Activated CD4-positive, alpha-beta T cell treated with anti-CD3 and anti-CD28 coated beads, Interleukin-2, amount 10 ng/mL, durations not matched to agents 24 days and 14 days (primary cell): ENCODE measurements around the gene CAV3. TPM values are rescaled to one million over a fixed set of nuclear protein-coding genes. Genes with fewer than 3 reads are reported as not detected.
A peak's percentile ranks its signal among the peaks of the same experiment; 100 is the strongest.

ENCODE experiments used
- DNase-seq: peaks from one replicate; pipeline ENCODE4 v3.0.0; 2022
- H3K27ac Mint-ChIP-seq: one replicate; pipeline ENCODE4 v1.8.0; 2022; ENCODE audit warnings: mild to moderate bottlenecking, mixed read lengths
- H3K27me3 Mint-ChIP-seq: one replicate; pipeline ENCODE4 v1.8.0; 2022; ENCODE audit warnings: mixed read lengths
- H3K36me3 Mint-ChIP-seq: one replicate; pipeline ENCODE4 v1.8.0; 2022; ENCODE audit warnings: low read depth, mild to moderate bottlenecking, mixed read lengths
- H3K4me1 Mint-ChIP-seq: one replicate; pipeline ENCODE4 v1.8.0; 2021; ENCODE audit warnings: mixed read lengths
- H3K4me3 Mint-ChIP-seq: one replicate; pipeline ENCODE4 v1.8.0; 2022; ENCODE audit warnings: mild to moderate bottlenecking, moderate library complexity, mixed read lengths
- H3K9me3 Mint-ChIP-seq: one replicate; pipeline ENCODE4 v1.8.0; 2021; ENCODE audit warnings: mixed read lengths
- intact Hi-C: fragments of 100-400 bp; cut with micrococcal nuclease; formaldehyde crosslinking; loops from one replicate; pipeline ENCODE4 v1.15.1; 2023
- total RNA-seq: library from RNA; stranded (reverse); gene quantifications from 2 replicates; pipeline ENCODE4 v1.2.3, GENCODE V29; 2022

The CAV3 gene
- total RNA-seq, 1 donor from 2014 or later, result not detected

DNA sequence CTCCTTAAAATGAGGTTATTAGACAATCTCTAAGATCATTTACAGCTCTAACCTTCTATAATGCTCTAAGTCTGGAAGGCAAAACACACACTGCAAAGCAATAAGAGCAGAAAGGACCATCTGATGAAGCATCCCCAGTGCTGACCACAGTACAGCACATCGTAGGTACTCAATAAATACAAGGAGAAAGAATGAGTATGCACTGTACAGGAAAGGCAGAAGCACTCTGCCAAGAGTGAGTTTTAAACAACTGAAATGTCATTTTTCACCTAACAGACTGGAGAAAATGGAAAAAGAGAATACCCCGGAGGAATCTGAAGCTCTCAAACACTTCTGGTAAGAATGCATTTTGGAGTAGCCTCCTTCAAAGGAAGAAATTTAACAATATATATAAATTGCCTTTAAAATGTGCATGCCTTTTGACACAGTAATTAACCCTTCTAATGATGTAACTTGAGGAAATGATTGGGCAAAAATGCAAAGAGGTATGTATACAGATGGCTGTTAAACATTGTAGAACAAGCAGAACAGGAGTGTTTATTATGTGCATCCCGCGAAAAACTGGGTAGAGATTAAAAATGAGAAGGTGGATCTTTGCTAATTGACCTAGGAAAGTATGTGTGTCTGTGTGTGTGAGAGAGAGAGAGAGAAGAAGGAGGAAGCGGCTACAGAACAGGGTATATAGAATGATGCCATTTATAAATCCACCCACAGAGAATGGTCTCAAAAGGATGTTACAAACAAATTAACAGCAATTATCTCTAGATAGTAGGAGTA is 43.8 kb downstream of the CAV3 start:
- intact Hi-C loops, result no loop called here
- no peak overlapping the region for H3K4me3 Mint-ChIP-seq
- H3K27me3 Mint-ChIP-seq, result peaks cover 2% of the 10 kb centered on the region
- no peaks in the 10 kb centered on the region for H3K36me3 Mint-ChIP-seq
- H3K27ac Mint-ChIP-seq, result no peak overlapping the region
- DNase-seq, result no peak
- no peaks in the 10 kb centered on the region for H3K4me1 Mint-ChIP-seq
- no peaks in the 10 kb centered on the region for H3K9me3 Mint-ChIP-seq

DNA sequence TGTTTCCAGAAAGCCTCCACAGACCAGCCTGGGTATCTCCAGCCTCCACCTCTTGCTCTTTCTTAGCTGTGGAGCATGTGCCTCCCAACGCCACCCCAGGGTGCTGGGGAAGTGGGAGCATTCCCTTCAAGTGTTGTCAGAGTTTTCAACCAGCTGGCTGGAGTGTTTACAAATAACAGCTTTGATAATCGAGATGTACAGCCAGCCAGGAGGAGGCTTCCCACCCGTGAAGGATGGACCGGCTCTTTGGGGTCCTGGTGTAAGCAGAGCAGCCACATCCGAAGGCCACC is 44.3 kb downstream of the CAV3 start:
- H3K27me3 Mint-ChIP-seq, result peaks cover 2% of the 10 kb centered on the region
- no peaks in the 10 kb centered on the region for H3K4me1 Mint-ChIP-seq
- no peaks in the 10 kb centered on the region for H3K36me3 Mint-ChIP-seq
- DNase-seq, result peak; percentile 34
- H3K9me3 Mint-ChIP-seq, result no peaks in the 10 kb centered on the region
- no peak overlapping the region for H3K4me3 Mint-ChIP-seq
- intact Hi-C loops, result no loop called here
- H3K27ac Mint-ChIP-seq, result no peak overlapping the region

DNA sequence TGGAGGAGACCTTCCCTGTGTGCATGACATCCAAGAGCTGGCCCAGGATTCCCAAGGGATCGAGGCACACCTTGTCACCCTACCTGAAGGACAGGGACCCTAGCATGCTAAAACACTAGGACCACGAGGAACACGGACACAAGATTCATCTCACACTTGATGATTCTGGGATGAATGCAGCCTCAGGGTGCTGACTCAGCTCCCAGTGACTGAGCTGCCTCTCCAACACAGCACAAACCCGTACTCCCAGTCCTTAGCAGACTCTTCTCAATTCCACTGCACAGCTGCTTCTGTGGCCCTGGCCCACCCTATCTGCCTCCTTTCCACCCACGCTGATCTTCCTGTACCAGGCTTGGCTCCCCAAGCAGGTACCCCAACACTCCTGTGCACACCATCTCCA is 44.9 kb downstream of the CAV3 start:
- H3K36me3 Mint-ChIP-seq, result no peaks in the 10 kb centered on the region
- peaks cover 2% of the 10 kb centered on the region for H3K27me3 Mint-ChIP-seq
- no peaks in the 10 kb centered on the region for H3K4me1 Mint-ChIP-seq
- H3K27ac Mint-ChIP-seq, result no peak overlapping the region
- DNase-seq, result peak; percentile 42
- H3K4me3 Mint-ChIP-seq, result no peak overlapping the region
- no peaks in the 10 kb centered on the region for H3K9me3 Mint-ChIP-seq
- intact Hi-C loops, result no loop called here

DNA sequence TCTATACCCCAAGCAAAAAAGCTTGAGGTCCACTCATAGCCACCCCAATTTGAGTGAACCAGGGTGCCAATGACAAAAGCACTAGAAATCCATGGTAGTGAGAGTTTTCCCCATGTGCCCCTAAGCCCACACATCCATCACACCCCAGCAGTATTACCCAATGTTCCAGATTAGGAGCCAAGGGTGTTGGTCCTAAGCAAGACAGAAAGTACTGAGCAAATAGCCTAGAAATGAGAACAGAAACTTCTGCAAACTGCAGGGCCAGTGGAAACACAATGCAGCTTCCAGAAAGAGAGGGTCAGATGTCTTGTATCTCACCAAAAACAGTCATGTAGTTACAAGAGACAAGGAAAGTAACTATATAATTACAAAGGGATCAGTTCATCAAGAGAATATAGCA is 46.7 kb downstream of the CAV3 start:
- peak; percentile 20 for DNase-seq
- no peak overlapping the region for H3K27ac Mint-ChIP-seq
- intact Hi-C loops, result no loop called here
- H3K9me3 Mint-ChIP-seq, result no peaks in the 10 kb centered on the region
- no peaks in the 10 kb centered on the region for H3K4me1 Mint-ChIP-seq
- no peak overlapping the region for H3K4me3 Mint-ChIP-seq
- no peaks in the 10 kb centered on the region for H3K36me3 Mint-ChIP-seq
- peaks cover 2% of the 10 kb centered on the region for H3K27me3 Mint-ChIP-seq

DNA sequence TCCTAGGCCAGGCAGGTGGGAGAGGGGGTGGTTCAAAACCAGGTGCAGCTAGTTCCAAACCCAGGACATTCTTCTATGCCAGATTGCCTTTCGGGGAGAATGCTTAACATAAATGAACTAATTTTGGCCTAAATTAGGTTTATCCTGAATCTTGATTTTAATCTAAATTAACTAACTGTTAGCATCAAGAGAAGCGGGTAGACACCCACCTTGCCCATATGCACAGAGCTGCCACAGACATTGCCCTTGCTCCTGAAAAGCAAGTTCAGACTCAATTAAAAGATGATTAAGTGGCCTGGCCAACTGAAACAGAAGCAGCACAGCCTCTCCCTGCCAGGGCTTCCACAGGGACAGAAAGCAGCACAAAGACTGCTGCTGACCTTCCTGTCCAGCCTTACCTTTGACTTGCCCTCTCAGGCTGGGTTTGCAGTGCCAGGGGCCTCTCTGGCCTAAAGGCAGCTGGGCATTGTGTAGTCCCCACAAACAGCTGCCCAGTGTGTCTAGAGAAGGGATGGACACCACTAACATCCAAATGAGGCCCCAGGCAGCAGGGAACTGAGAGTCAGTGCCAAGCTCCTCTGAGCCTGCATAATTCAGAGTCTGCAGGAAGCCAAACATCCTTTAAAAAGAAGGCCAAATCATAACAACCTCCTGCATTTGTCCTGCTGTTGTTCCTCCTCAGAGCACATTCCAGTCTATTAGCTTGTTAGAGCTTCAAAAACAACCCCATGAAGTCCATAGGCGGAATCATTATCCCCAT is 51.3 kb downstream of the CAV3 start:
- H3K4me3 Mint-ChIP-seq, result no peak overlapping the region
- DNase-seq, result peak; percentile 46
- H3K27me3 Mint-ChIP-seq, result no peaks in the 10 kb centered on the region
- H3K4me1 Mint-ChIP-seq, result no peaks in the 10 kb centered on the region
- no peak overlapping the region for H3K27ac Mint-ChIP-seq
- H3K36me3 Mint-ChIP-seq, result no peaks in the 10 kb centered on the region
- intact Hi-C loops, result no loop called here
- peaks cover 6% of the 10 kb centered on the region for H3K9me3 Mint-ChIP-seq

DNA sequence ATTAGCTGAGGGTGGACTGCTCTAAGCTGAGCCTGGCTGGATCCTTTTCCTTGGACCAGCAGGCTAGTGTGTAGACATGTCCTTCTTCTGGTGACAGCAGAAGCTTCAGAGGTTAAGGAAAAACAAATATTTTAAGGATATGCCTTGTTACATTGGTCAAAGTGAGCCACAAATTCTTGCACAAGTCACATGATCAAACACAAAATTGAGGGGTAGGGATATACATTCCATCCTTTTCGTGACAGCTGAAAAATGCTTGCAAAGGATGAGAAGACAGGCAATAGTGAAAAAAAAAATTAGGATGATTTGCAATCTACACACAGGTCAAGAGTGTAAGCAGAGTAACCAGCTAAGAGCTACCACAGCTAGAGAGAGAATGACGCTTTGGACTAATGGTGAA is 56.9 kb downstream of the CAV3 start:
- no peaks in the 10 kb centered on the region for H3K27me3 Mint-ChIP-seq
- H3K9me3 Mint-ChIP-seq, result peaks cover 6% of the 10 kb centered on the region
- no peak for DNase-seq
- H3K4me3 Mint-ChIP-seq, result no peak overlapping the region
- H3K27ac Mint-ChIP-seq, result no peak overlapping the region
- no peaks in the 10 kb centered on the region for H3K4me1 Mint-ChIP-seq
- H3K36me3 Mint-ChIP-seq, result no peaks in the 10 kb centered on the region
- intact Hi-C loops, result no loop called here

DNA sequence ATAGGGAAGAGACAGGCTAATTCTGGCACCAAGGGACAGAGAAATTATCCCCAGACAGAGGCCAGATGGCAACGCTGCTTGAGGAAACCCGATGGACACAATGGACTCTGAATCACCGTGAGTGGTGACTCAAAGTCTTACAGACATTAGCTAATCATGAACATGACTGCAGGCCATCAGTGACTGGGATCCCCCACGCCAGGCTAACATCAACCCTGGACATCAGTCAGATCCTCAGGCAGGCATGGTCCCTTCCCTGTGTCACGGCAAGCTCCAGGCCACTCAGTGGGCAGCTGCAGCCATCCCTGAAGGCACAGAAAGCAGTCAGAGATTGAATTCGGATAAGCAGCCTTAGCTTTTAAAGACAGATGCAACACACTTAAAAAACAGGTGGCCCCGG is 59.6 kb downstream of the CAV3 start:
- peaks cover 6% of the 10 kb centered on the region for H3K9me3 Mint-ChIP-seq
- DNase-seq, result peak; percentile 25
- H3K27me3 Mint-ChIP-seq, result no peaks in the 10 kb centered on the region
- no peak overlapping the region for H3K4me3 Mint-ChIP-seq
- H3K36me3 Mint-ChIP-seq, result no peaks in the 10 kb centered on the region
- no peak overlapping the region for H3K27ac Mint-ChIP-seq
- no peaks in the 10 kb centered on the region for H3K4me1 Mint-ChIP-seq
- intact Hi-C loops, result no loop called here

DNA sequence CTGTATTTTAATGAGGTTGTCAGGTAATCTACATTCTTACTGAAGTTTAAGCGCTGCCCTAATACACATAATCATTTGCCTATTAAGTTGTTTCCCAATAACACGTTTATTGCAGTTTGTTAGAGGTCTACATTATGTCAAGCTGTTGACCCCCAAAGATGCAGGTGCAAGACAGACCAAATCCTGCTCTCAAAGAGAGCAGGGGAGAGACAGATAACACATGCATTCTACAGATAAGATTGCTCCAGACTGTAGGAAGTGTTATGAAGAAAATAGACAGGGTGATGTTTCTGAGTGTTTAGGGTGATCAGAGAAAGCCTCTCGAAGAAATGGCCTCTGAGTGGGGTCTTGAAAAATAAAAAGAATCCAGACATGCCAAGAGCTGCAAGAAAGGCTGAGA is 60.6 kb downstream of the CAV3 start:
- intact Hi-C loops, result no loop called here
- no peaks in the 10 kb centered on the region for H3K36me3 Mint-ChIP-seq
- no peak for DNase-seq
- no peaks in the 10 kb centered on the region for H3K27me3 Mint-ChIP-seq
- no peak overlapping the region for H3K27ac Mint-ChIP-seq
- H3K4me3 Mint-ChIP-seq, result no peak overlapping the region
- peaks cover 5% of the 10 kb centered on the region for H3K9me3 Mint-ChIP-seq
- H3K4me1 Mint-ChIP-seq, result no peaks in the 10 kb centered on the region

Other genes with a start within 250 kb of the CAV3 start
- 0.52 and 0.93 TPM in 2 replicates for gene LMCD1, start 232.0 kb upstream of the CAV3 start, total RNA-seq
- gene SSUH2, start 89.0 kb upstream of the CAV3 start, total RNA-seq, result 0.19 TPM in 1 of 2 replicates, not detected in the other
- gene OXTR, start 35.8 kb downstream of the CAV3 start, total RNA-seq, result 0.70 and 0.78 TPM in 2 replicates
- gene RAD18, start 229.7 kb downstream of the CAV3 start, total RNA-seq, result 52.8 and 55.1 TPM in 2 replicates